Parathyroid adenoma (tissue), 2 donors: Measurements from ENCODE around the gene IQCH.

Experiments used
- H2AFZ ChIP-seq: fragments of 300-600 bp; sonication (generic); one replicate; pipeline ENCODE4 v1.7.0; 2017; ENCODE audit warnings: antibody characterized with exemption, mild to moderate bottlenecking
- H3K27ac ChIP-seq: fragments of 300-600 bp; sonication (generic); one replicate; pipeline ENCODE4 v1.7.0; 2017
- H3K27me3 ChIP-seq: fragments of 300-600 bp; sonication (generic); one replicate; pipeline ENCODE4 v1.7.0; 2017; ENCODE audit warnings: low read length; ENCODE audit not compliant: control insufficient read depth, insufficient read depth
- H3K36me3 ChIP-seq: fragments of 300-600 bp; sonication (generic); one replicate; pipeline ENCODE4 v1.7.0; 2017; ENCODE audit warnings: low read length; ENCODE audit not compliant: control insufficient read depth, insufficient read depth
- H3K4me1 ChIP-seq: fragments of 300-600 bp; sonication (generic); one replicate; pipeline ENCODE4 v1.7.0; 2017; ENCODE audit warnings: control low read depth
- H3K4me2 ChIP-seq: fragments of 300-600 bp; sonication (generic); one replicate; pipeline ENCODE4 v1.7.0; 2017; ENCODE audit warnings: low read length
- H3K4me3 ChIP-seq: fragments of 300-600 bp; sonication (generic); one replicate; pipeline ENCODE4 v1.7.0; 2017; ENCODE audit warnings: low read depth, low read length
- H3K79me2 ChIP-seq: fragments of 300-600 bp; sonication (generic); one replicate; pipeline ENCODE4 v1.7.0; 2017; ENCODE audit warnings: control low read depth
- H3K9ac ChIP-seq: fragments of 300-600 bp; sonication (generic); one replicate; pipeline ENCODE4 v1.7.0; 2017; ENCODE audit warnings: mild to moderate bottlenecking
- H3K9me3 ChIP-seq: fragments of 300-600 bp; sonication (generic); one replicate; pipeline ENCODE4 v1.7.0; 2017; ENCODE audit warnings: low read length; ENCODE audit not compliant: control insufficient read depth
- CTCF ChIP-seq: fragments of 300-600 bp; sonication (generic); IDR thresholded peaks from one replicate; pipeline ENCODE4 v1.7.0; 2017; ENCODE audit warnings: antibody characterized with exemption, mild to moderate bottlenecking
- donor health status: primary hyperparathyroidism.

Gene IQCH

GRCh38 chr15:67372986-67373675 lies 118.5 kb downstream of the IQCH start:
- H3K27ac ChIP-seq: no peak overlapping the region
- H3K4me3 ChIP-seq: no peak overlapping the region
- H3K4me2 ChIP-seq: no peak overlapping the region
- H3K79me2 ChIP-seq: no peaks in the 10 kb centered on the region
- H3K36me3 ChIP-seq: no peaks in the 10 kb centered on the region
- no peaks in the 10 kb centered on the region for H3K9me3 ChIP-seq
- no peak for TF ChIP-seq CTCF
- no peak overlapping the region for H2AFZ ChIP-seq
- H3K4me1 ChIP-seq: no peaks in the 10 kb centered on the region
- H3K27me3 ChIP-seq: no peaks in the 10 kb centered on the region
- no peak overlapping the region for H3K9ac ChIP-seq

GRCh38 chr15:67373971-67374370 lies 119.4 kb downstream of the IQCH start:
- TF ChIP-seq CTCF: no peak
- Histone ChIP-seq H3K27ac (no peak overlapping the region), H3K4me2 (no peak overlapping the region), H3K9me3 (no peaks in the 10 kb centered on the region), H3K9ac (no peak overlapping the region), H3K36me3 (no peaks in the 10 kb centered on the region), H3K79me2 (no peaks in the 10 kb centered on the region), H3K4me1 (no peaks in the 10 kb centered on the region), H3K27me3 (no peaks in the 10 kb centered on the region), H2AFZ (no peak overlapping the region), H3K4me3 (no peak overlapping the region)

DNA sequence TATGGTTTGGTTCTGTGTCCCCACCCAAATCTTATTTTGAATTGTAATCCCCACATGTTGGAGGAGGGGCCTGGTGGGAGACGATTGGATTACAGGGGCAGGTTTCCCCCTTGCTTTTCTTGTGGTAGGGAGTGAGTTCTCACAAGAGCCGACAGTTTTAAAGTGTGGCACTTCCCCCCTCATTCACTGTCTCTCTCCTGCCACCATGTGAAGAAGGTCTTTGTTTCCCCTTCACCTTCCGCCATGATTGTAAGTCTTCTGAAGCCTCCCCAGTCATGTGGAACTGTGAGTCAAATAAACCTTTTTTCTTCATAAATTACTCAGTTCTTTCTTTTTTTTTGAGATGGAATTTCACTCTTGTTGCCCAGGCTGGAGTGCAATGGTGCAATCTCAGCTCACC lies 124.9 kb downstream of the IQCH start:
- H3K9me3 ChIP-seq: no peaks in the 10 kb centered on the region
- H3K4me1 ChIP-seq: no peaks in the 10 kb centered on the region
- no peak overlapping the region for H2AFZ ChIP-seq
- no peak for TF ChIP-seq CTCF
- H3K4me3 ChIP-seq: no peak overlapping the region
- H3K36me3 ChIP-seq: no peaks in the 10 kb centered on the region
- H3K27ac ChIP-seq: no peak overlapping the region
- H3K27me3 ChIP-seq: no peaks in the 10 kb centered on the region
- no peak overlapping the region for H3K4me2 ChIP-seq
- H3K9ac ChIP-seq: no peak overlapping the region
- no peaks in the 10 kb centered on the region for H3K79me2 ChIP-seq

DNA sequence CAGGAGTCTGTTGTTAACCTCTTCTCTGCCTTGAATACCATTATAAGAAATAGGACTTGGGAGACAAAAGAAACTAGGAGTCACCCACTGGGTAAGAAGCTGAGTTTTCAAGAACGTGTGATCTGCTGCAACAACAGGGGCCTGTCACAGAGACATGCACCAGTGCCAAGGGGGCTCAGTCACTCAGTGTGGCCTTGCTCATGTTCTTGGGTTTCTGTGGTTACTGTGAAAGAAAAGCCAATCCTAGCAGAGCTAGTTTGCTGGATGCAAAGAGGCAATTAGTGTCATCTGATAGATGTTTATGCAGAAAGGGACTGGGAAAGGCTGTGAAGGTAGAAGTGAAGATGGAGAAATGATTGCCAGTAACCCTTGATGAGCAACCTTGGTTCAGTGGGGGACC lies 126.3 kb downstream of the IQCH start:
- H3K27ac ChIP-seq: no peak overlapping the region
- H3K4me3 ChIP-seq: no peak overlapping the region
- H3K36me3 ChIP-seq: no peaks in the 10 kb centered on the region

More for the DNA sequence above, 126.3 kb downstream of the IQCH start:
- no peaks in the 10 kb centered on the region for H3K79me2 ChIP-seq
- no peak overlapping the region for H2AFZ ChIP-seq
- no peak for TF ChIP-seq CTCF
- no peak overlapping the region for H3K9ac ChIP-seq
- no peak overlapping the region for H3K4me2 ChIP-seq
- no peaks in the 10 kb centered on the region for H3K9me3 ChIP-seq
- no peaks in the 10 kb centered on the region for H3K27me3 ChIP-seq
- H3K4me1 ChIP-seq: no peaks in the 10 kb centered on the region
